Middle frontal gyrus (tissue), 1 donor: ENCODE results near the gene MDH2.
"Not testable (repeated sequence)": the region's sequence is repeated elsewhere in the genome, so short reads cannot be mapped to it uniquely, and the experiment has no call there.

Source experiments
- DNase-seq: peaks from one replicate; pipeline ENCODE4 v3.0.0-alpha.2; 2015; ENCODE audit warnings: low spot score; ENCODE audit errors: extremely low spot score

The MDH2 gene

GRCh38 chr7:76047811-76048667, at the start of gene MDH2, which contains the start of gene STYXL1:
Gene MDH2 (plus strand): TSS chr7:76048106. CDS start chr7:76048161, 55 bp downstream.
Gene STYXL1 (minus strand): TSS chr7:76048000. CDS start chr7:76030523, 17,477 bp downstream.
- peak; percentile 92 for DNase-seq

DNA sequence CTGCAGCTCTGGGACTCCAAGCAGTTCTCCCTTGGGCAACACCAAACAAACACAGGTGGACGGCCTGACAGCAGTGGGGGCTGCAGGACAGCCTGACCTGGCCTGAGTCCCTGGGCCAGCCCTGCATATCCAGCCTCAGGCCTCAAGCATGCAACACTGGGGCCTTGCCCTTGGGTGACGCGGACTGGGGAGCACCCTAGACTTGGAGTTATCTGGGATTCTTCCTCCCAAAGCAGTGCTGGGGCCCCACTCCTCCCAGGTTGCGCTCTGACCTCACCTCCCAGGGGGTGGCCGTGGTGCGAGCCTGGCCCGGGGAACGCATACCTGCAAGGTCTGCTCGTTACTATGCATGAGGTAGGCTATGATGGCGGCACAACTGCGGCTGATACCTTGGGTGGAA, 47.3 kb upstream of the MDH2 start:
- DNase-seq: no peak

GRCh38 chr7:76002139-76002538, 45.8 kb upstream of the MDH2 start:
- DNase-seq: no peak

- no peak for DNase-seq
Observed at GRCh38 chr7:76002822-76003221, 45.1 kb upstream of the MDH2 start.

GRCh38 chr7:76003351-76003750, 44.6 kb upstream of the MDH2 start:
- no peak for DNase-seq

DNA sequence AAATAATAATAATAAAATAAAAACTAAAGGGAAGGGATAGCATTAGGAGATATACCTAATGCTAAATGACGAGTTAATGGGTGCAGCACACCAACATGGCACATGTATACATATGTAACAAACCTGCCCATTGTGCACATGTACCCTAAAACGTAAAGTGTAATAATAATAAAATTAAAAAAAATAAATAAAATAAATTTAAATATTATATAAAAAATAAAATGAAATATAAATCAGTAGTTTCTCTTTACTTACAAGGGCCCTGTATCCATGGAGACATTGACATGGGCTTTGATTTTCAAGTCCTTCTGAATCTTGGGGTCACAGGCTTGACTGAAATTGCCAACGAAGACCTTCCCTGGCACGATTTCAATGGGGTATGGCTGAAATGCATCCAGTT, 42.9 kb upstream of the MDH2 start:
- not testable (repeated sequence) for DNase-seq

DNA sequence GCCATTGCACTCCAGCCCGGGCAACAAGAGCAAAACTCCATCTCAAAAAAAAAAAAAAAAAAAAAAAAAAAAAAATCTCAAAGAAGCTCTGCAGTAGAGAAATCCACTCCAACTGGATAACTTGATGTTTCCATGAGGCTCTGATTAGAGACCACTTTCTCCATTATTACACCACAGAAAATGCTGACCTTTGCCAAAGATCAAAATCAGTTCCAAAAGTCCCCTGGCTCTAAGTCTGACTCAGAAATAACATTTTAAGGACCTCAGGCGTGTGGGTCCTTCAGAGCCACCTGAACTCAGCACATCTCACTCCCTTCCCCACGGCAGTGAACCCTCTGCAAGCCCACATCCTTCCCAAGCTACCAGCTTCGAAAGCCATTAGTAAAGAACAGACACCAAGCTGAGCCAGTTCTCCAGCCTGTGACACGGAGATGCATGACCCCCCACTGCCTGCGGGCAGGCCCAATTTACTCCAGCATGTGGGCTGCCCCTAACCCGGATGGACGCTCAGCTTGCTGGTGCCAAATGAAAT, 39.7 kb upstream of the MDH2 start:
- DNase-seq: no peak

GRCh38 chr7:76009672-76010600, 38.0 kb upstream of the MDH2 start:
- no peak for DNase-seq

- no peak for DNase-seq
Observed at GRCh38 chr7:76011442-76011861, 36.5 kb upstream of the MDH2 start.

- no peak for DNase-seq
Observed at GRCh38 chr7:76016191-76016947, 31.5 kb upstream of the MDH2 start.

GRCh38 chr7:76018520-76018919, 29.4 kb upstream of the MDH2 start:
- not testable (repeated sequence) for DNase-seq

DNA sequence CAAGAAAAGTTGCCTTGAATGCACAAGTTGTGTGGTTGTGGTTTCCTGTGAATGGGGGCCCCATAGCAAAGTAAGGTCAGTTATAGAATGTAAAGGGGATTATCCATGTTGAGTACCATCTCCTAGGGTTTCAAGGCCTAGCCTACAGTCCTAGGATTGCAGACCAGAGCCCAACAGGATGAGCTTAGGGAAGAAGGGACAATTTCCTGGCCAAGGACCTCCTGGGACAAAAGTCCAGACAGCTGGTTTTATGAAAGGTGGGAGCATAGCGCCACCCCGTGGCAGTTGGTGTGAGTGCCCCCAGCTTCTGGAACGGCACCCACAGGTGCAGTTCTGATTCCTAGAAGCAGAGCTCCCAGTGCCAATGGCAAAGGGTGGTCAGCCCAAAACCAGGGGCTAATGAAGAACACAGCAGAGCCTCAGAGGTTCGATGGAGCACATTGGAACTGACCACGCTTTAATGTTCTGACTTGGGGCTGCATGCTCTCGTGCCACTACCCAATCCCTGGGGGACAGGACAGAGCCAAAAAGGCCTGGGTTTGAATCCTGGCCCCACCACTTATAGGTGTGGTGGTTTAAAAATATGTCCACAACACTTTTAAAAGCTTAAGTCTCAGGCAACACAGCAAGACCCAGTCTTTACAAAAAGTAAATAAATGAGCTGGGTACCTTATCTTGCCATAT, 27.7 kb upstream of the MDH2 start:
- peak; percentile 57 for DNase-seq

DNA sequence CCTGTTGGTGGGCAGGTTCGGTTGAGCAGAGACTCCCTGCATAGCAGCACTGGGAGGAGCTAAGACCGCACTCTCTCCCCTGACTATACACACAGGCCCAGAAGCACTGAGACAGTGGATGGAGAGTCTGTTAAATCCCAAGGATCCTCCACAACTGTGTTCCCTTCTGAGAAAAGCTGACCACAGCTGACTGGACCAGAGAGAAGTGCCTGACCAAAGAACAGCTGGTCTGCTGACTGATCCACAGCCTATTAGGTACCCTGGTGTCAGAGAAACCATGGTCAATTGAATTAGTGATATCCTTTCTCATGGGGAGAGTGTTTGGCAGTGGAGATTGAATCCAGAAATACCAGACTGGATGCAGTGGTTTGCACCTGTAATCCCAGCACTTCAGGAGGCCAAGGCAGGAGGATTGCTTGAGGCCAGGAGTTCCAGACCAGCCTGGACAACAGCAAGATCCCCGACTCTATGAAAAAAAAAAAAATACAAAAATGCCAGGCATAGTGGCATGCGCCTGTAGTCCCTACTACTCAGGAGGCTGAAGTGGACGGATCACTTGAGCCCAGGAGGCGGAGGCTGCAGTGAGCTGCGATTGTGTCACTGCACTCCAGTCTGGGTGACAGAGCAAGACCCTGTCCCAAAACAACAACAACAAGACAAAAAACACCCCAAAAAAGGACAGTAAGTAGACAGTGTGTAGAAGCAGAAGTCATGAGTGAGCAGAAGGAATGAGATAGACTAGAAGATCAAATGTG, 25.7 kb upstream of the MDH2 start:
- no peak for DNase-seq

GRCh38 chr7:76023002-76023401, 24.9 kb upstream of the MDH2 start:
- DNase-seq: no peak

DNA sequence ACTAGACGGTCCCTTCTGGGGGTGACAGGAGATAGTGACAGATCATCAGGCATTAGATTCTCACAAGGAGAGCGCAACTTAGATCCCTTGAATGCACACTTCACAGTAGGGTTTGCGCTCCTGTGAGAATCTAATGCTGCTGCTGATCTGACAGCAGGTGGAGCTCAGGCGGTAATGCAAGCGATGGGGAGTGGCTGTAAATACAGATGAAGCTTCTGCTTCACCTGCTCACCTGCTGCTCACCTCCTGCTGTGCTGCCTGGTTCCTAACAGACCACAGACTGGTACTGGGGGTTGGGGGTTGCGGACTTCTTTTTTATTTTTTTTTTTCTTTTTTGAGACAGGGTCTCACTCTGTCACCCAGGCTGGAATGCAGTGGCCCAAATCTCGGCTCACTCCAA, 18.2 kb upstream of the MDH2 start:
- DNase-seq: not testable (repeated sequence)

DNA sequence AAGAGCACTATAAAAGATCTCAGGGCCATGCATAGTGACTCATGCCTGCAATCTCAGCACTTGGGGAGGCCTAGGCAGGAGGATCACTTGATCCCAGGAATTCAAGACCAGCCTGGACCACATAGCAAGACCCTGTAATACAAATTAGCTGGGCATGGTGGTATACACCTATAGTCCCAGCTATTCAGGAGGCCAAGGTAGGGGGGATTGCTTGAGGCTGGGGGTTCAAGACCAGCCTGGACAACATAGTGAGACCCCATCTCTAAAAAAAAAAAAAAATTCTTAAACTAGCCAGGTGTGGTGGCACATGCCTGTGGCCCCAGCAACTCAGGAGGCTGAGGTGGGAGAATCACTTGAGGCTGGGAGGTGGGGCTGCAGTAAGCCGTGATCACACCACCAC, 15.9 kb upstream of the MDH2 start:
- no peak for DNase-seq

GRCh38 chr7:76037310-76037709, 10.6 kb upstream of the MDH2 start:
- DNase-seq: no peak

DNA sequence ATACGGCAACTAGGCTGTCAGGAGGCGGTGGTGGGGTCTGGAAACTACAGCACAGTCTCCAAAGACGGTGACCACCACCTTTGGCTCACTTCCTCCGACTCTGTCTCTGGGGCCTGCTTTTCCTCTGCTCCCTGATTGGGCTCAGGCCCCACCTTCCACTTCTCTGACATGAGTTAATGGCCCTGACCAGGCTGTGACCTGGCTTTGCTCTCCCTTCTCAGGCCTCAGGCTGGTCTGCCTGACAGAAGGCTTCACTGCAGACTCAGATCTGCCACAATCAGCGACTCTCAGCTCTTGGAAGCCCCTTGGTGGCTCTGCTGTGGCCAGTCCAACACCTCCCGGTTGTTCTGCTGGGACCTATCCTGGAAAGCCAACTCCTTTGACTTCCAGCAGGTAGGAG, 7.8 kb upstream of the MDH2 start:
- DNase-seq: no peak

DNA sequence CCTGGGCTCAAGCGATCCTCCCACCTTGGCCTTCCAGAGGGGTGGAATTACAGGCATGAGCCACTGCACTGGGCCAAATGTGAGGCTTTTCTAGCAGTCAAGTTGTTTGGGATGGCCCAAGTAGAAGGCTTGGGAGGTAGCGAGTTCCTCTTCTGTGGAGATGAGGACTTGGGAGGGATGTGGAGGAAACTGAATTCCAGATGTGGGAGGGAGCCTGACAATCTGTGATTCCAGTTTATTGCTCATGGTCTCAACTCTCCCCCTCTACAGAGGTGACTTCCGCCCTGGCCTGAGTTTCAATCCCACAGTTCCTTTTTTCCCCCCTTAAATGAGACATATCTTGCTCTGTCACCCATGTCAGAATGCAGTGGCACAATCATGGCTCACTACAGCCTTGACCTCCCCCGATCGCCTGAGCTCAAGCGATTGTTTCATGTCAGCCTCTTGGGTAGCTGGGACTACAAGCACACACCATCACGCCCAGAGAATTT, 3.5 kb upstream of the MDH2 start:
- no peak for DNase-seq
